Uterus (tissue), 4 donors: ENCODE measurements around the gene CCDC194. TPM values are rescaled to one million over a fixed set of nuclear protein-coding genes. Genes with fewer than 3 reads are reported as not detected.

Source experiments
- DNase-seq, 2 donors: peaks; one replicate each; pipeline ENCODE4 v3.0.0-alpha.2; 2019 to 2020
- H3K27ac ChIP-seq, 2 donors: fragments of 200-600 bp; sonication (generic); 1 replicate in 1 of 2; 2 replicates in 1 of 2; pipeline ENCODE4 v1.5.1; 2016 to 2018
- H3K27me3 ChIP-seq, 2 donors: fragments of 200-600 bp; sonication (generic); one replicate each; pipeline ENCODE4 v1.5.1; 2018 to 2019; ENCODE audit warnings: control low read depth in 1 of 2
- H3K36me3 ChIP-seq, 2 donors: fragments of 200-600 bp; sonication (generic); one replicate each; pipeline ENCODE4 v1.5.1; 2019; ENCODE audit warnings: control low read depth in 1 of 2
- H3K4me1 ChIP-seq, 2 donors: fragments of 200-600 bp; sonication (generic); one replicate each; pipeline ENCODE4 v1.5.1; 2018 to 2019; ENCODE audit warnings: control low read depth in 1 of 2
- H3K4me3 ChIP-seq, 2 donors: fragments of 200-600 bp; sonication (generic); 1 replicate in 1 of 2; 2 replicates in 1 of 2; pipeline ENCODE4 v1.5.1; 2018 to 2019; ENCODE audit warnings: mild to moderate bottlenecking in 1 of 2
- H3K9me3 ChIP-seq, 2 donors: fragments of 200-600 bp; sonication (generic); one replicate each; pipeline ENCODE4 v1.5.1; 2019; ENCODE audit warnings: control low read depth in 1 of 2
- CTCF ChIP-seq, 4 experiments: fragments of 200-600 bp in 2 of 4; fragments of 450-650 bp in 2 of 4; sonication (generic) in 2 of 4; IDR thresholded peaks; one replicate each; pipeline ENCODE4 v1.5.1; 2016 to 2019; ENCODE audit warnings: antibody characterized with exemption in 4 of 4, mild to moderate bottlenecking in 2 of 4, moderate library complexity in 1 of 4
- POLR2A ChIP-seq, 2 donors: fragments of 450-650 bp; IDR thresholded peaks; one replicate each; pipeline ENCODE4 v1.6.1; 2016; ENCODE audit warnings: antibody characterized with exemption in 2 of 2, mild to moderate bottlenecking in 1 of 2, moderate library complexity in 1 of 2
- intact Hi-C: fragments of 100-400 bp; cut with DNase I; formaldehyde crosslinking; loops from one replicate; pipeline ENCODE4 v1.15.1; 2023; ENCODE audit warnings: low total_unique reads
- total RNA-seq, 4 donors: library from RNA; depleted of rRNA in 3 of 4; stranded (reverse); fragments of >200 nt in 3 of 4; gene quantifications; one replicate each; pipeline versions ENCODE4 v1.1.0 to v1.2.4, GENCODE V29; 2014 to 2023
- donor health status: DM: yes; HTN: yes; CAD: no.

The CCDC194 gene, protein sequence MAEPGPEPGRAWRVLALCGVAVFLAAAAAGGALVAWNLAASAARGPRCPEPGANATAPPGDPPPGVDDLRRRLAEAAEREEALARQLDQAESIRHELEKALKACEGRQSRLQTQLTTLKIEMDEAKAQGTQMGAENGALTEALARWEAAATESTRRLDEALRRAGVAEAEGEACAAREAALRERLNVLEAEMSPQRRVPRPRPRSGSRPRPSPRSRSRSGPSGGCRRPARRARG
- total RNA-seq, result 1 to 10 TPM in 1 of 4 donors, not detected in 3; 2.5 TPM

GRCh38 chr19:17393914-17394313, at the start of gene CCDC194:
TSS of gene CCDC194 (minus strand) at chr19:17394196. CDS start at chr19:17394158, 38 bp downstream.
- Histone ChIP-seq H3K4me1 (no peaks in the 10 kb centered on the region), H3K9me3 (no peaks in the 10 kb centered on the region), H3K27ac (no peak within 1 kb of the TSS), H3K36me3 (no peaks in the 10 kb centered on the region), H3K27me3 (no peaks in the 10 kb centered on the region), H3K4me3 (no peak within 1 kb of the TSS)
- no peak for DNase-seq
- TF ChIP-seq POLR2A (IDR thresholded peaks at IDR 0.05) (no peak), CTCF (IDR thresholded peaks at IDR 0.05) (no peak)
- intact Hi-C loops, result no loop called here

DNA sequence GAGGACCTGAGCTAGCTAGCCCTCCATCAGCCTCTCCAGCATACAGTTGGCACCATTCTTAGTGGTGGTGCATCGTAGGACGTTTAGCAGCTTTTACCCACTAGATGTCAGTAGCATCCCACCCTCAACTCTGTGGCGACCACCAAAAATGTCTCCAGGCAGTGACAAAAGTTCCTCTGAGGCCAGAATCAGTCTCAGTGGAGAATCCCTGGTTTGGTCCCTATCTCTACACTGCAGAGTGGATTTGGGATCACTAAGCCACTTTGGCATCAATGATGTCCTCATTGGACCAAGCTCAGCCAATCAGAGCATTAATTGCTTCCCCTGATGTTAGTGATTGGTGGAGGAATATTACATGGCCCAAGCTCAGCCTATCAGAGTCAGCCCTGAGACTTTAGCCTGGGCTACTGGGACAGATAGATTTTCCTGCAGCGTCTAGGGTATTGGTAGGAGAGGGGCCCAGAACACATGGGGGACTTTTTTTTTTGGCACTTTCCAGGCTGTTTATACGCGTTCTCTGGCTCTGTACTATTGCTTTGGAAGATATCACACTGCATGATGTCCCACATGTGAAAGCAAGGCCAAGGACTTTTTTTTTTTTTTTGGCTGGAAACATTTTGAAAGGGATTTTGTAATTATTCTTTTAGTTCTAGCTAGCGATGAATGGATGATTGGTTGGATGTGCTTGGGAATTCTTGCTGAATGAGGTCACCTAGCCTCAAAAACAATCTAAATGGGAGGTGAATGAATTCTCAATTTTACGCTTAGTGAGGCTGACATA, 47.4 kb upstream of the CCDC194 start:
- no peaks in the 10 kb centered on the region for H3K36me3 ChIP-seq
- no peaks in the 10 kb centered on the region for H3K9me3 ChIP-seq
- no peak overlapping the region for H3K4me3 ChIP-seq
- no peak for DNase-seq
- TF ChIP-seq CTCF (IDR thresholded peaks at IDR 0.05) (peak in 3 of 4 experiments; percentile 19 to 41 (median 31)), POLR2A (IDR thresholded peaks at IDR 0.05) (no peak)
- H3K27me3 ChIP-seq, result no peaks in the 10 kb centered on the region
- intact Hi-C loops, result no loop called here
- no peaks in the 10 kb centered on the region for H3K4me1 ChIP-seq
- H3K27ac ChIP-seq, result peak overlapping the region in 1 of 2 donors; percentile 24

- no peaks in the 10 kb centered on the region for H3K9me3 ChIP-seq
- no peak overlapping the region for H3K27ac ChIP-seq
- TF ChIP-seq CTCF (IDR thresholded peaks at IDR 0.05) (no peak), POLR2A (IDR thresholded peaks at IDR 0.05) (no peak)
- intact Hi-C loops, result no loop called here
- H3K4me3 ChIP-seq, result no peak overlapping the region
- no peaks in the 10 kb centered on the region for H3K36me3 ChIP-seq
- DNase-seq, result no peak
- H3K4me1 ChIP-seq, result no peaks in the 10 kb centered on the region
- no peaks in the 10 kb centered on the region for H3K27me3 ChIP-seq
Observed at GRCh38 chr19:17436874-17437267, 42.9 kb upstream of the CCDC194 start.

- no peak for DNase-seq
- TF ChIP-seq CTCF (IDR thresholded peaks at IDR 0.05) (no peak), POLR2A (IDR thresholded peaks at IDR 0.05) (no peak)
Observed at GRCh38 chr19:17436094-17436873, 42.3 kb upstream of the CCDC194 start.

More at GRCh38 chr19:17436094-17436873, 42.3 kb upstream of the CCDC194 start:
- Histone ChIP-seq H3K27me3 (no peaks in the 10 kb centered on the region), H3K27ac (no peak overlapping the region), H3K4me3 (no peak overlapping the region), H3K36me3 (no peaks in the 10 kb centered on the region), H3K4me1 (no peaks in the 10 kb centered on the region), H3K9me3 (no peaks in the 10 kb centered on the region)
- intact Hi-C loops, result no loop called here
